Subcutaneous adipose tissue (tissue), 4 donors: Measurements from ENCODE around the gene TBCD. TPM values are rescaled to one million over a fixed set of nuclear protein-coding genes. Genes with fewer than 3 reads are reported as not detected.

Experiments used
- CTCF ChIP-seq: fragments of 450-650 bp; IDR thresholded peaks from one replicate; pipeline ENCODE4 v1.5.1; 2016; ENCODE audit warnings: low read depth, mild to moderate bottlenecking, control low read depth, antibody characterized with exemption, moderate library complexity
- total RNA-seq, 4 donors: library from RNA; depleted of rRNA; stranded (reverse); fragments of >200 nt; gene quantifications; one replicate each; pipeline ENCODE4 v1.1.0, GENCODE V29; 2016

TBCD gene
- total RNA-seq, 4 donors from 2014 or later = 36.5 to 103 (median 54.7) TPM

GRCh38 chr17:82876149-82876548 is 124.3 kb downstream of the TBCD start:
- no peak for TF ChIP-seq CTCF

GRCh38 chr17:82876602-82877379 is 124.9 kb downstream of the TBCD start:
- no peak for TF ChIP-seq CTCF

GRCh38 chr17:82878527-82878926 is 126.7 kb downstream of the TBCD start:
- TF ChIP-seq CTCF = no peak

- no peak for TF ChIP-seq CTCF
Measured at GRCh38 chr17:82879241-82879640, 127.4 kb downstream of the TBCD start.

GRCh38 chr17:82880620-82881323 is 128.9 kb downstream of the TBCD start:
- no peak for TF ChIP-seq CTCF

- TF ChIP-seq CTCF = no peak
Measured at GRCh38 chr17:82881324-82881823, 129.5 kb downstream of the TBCD start.
